HFF-Myc (cell line): ENCODE results near the gene SPRTN.

Experiments
- DNase-seq: peaks from one replicate; pipeline ENCODE4 v3.0.0-alpha.2; 2011; ENCODE audit warnings: low read depth; ENCODE audit errors: extremely low read depth
- H3K4me3 ChIP-seq: replicated peaks from 2 replicates; pipeline ENCODE4 v1.5.1; 2011; ENCODE audit warnings: low read depth, mild to moderate bottlenecking, control low read depth, low read length
- CTCF ChIP-seq: IDR thresholded peaks from 2 replicates; pipeline ENCODE4 v1.5.1; 2012; ENCODE audit warnings: mild to moderate bottlenecking, low read depth, low read length, control low read depth; ENCODE audit errors: missing control alignments

Gene SPRTN

GRCh38 chr1:231334079-231334666 lies 3.9 kb upstream of the SPRTN start:
- peak overlapping the region; percentile 74 for H3K4me3 ChIP-seq
- no peak for DNase-seq
- TF ChIP-seq CTCF: no peak

GRCh38 chr1:231334952-231335351 lies 3.1 kb upstream of the SPRTN start:
- no peak for DNase-seq
- peak overlapping the region; percentile 74 for H3K4me3 ChIP-seq
- TF ChIP-seq CTCF: no peak

- DNase-seq: no peak
- no peak for TF ChIP-seq CTCF
- peak overlapping the region; percentile 74 for H3K4me3 ChIP-seq
These were observed 2.2 kb upstream of the SPRTN start for GRCh38 chr1:231335663-231336602.

GRCh38 chr1:231337043-231337471 lies 1.0 kb upstream of the SPRTN start:
- peak overlapping the region; percentile 74 for H3K4me3 ChIP-seq
- DNase-seq: no peak
- no peak for TF ChIP-seq CTCF

GRCh38 chr1:231337472-231338269 lies 422 bp upstream of the SPRTN start, which contains the start of gene EXOC8:
TSS of gene EXOC8 (minus strand) at chr1:231337852. CDS start at chr1:231337745, 107 bp downstream.
- peak within 1 kb of the TSS; percentile 74 for H3K4me3 ChIP-seq
- TF ChIP-seq CTCF: no peak
- DNase-seq: peak; percentile 95

GRCh38 chr1:231340328-231341013 lies 2.4 kb downstream of the SPRTN start:
- H3K4me3 ChIP-seq: no peak overlapping the region
- no peak for TF ChIP-seq CTCF

More at GRCh38 chr1:231340328-231341013, 2.4 kb downstream of the SPRTN start:
- no peak for DNase-seq
